Activated CD8-positive, alpha-beta memory T cell treated with anti-CD3 and anti-CD28 coated beads for 36 hours (primary cell): ENCODE results near the gene KLHDC8B. TPM values are rescaled to one million over a fixed set of nuclear protein-coding genes. Genes with fewer than 3 reads are reported as not detected.
"Not testable (repeated sequence)": the region's sequence is repeated elsewhere in the genome, so short reads cannot be mapped to it uniquely, and the experiment has no call there.

Experiments used
- CTCF ChIA-PET: fragments of 350-600 bp; sonication (Branson Sonifier 250); formaldehyde crosslinking; loops from one replicate; lab custom pipeline; 2021; ENCODE audit warnings: antibody characterized with exemption; lab: Charles Lee
- POLR2A ChIA-PET: fragments of 350-600 bp; sonication (Branson Sonifier 250); formaldehyde crosslinking; loops from one replicate; lab custom pipeline; 2021; ENCODE audit warnings: antibody characterized with exemption; lab: Charles Lee
- total RNA-seq, 2 experiments: library from RNA; stranded (reverse); gene quantifications; one replicate each; pipeline ENCODE4 v1.2.3, GENCODE V29; 2021

Gene KLHDC8B
- total RNA-seq, 2 experiments from 2014 or later, result 2.0 to 3.4 TPM

GRCh38 chr3:49219132-49219531 is 47.7 kb downstream of the KLHDC8B start:
- CTCF ChIA-PET, result no interaction called here
- POLR2A ChIA-PET, result no interaction called here

- CTCF ChIA-PET, result not testable (repeated sequence)
- POLR2A ChIA-PET, result interaction anchor here (0.6 kb wide), 1 partner anchor 89 kb away, joined by 6 read pairs; no protein-coding TSS in a partner anchor
Observed at GRCh38 chr3:49220985-49221563, 49.7 kb downstream of the KLHDC8B start.

DNA sequence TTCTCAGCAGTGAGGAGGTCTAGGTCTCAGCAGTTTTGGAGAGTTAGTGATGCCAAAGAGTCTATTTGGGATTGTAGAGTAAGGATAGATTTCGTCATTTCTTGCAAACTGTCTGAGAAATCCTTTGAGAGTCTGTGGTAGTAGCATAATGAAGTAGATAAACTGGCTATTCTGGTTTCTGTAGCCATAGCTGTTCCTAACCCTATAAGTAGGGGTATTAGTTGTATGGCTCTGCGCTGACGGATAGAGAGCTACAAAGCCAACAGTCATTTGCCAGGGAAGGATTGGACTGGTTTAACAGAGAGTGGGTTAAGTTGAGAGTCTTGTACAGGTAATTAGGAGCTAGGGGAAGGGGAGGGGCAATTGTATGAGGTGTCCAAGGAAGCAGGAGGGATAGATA is 50.6 kb downstream of the KLHDC8B start:
- POLR2A ChIA-PET, result no interaction called here
- CTCF ChIA-PET, result no interaction called here

Other genes with a start within 250 kb of the KLHDC8B start
- 10 to 100 TPM; 24.8 to 26.8 TPM for gene P4HTM, start 181.4 kb upstream of the KLHDC8B start, total RNA-seq
- 100 to 1,000 TPM; 141 to 142 TPM for gene WDR6, start 164.2 kb upstream of the KLHDC8B start, total RNA-seq
- gene DALRD3, start 153.0 kb upstream of the KLHDC8B start, total RNA-seq, result 10 to 100 TPM; 28.6 to 30.9 TPM
- 10 to 100 TPM; 82.6 to 85.8 TPM for gene NDUFAF3, start 149.5 kb upstream of the KLHDC8B start, total RNA-seq
- gene IMPDH2, start 142.2 kb upstream of the KLHDC8B start, total RNA-seq, result 100 to 1,000 TPM; 461 to 466 TPM
- gene QRICH1, start 77.5 kb upstream of the KLHDC8B start, total RNA-seq, result 100 to 1,000 TPM; 117 to 118 TPM
- 100 to 1,000 TPM; 242 TPM for gene QARS1, start 66.8 kb upstream of the KLHDC8B start, total RNA-seq
- 10 to 100 TPM; 56.7 to 57.9 TPM for gene USP19, start 50.8 kb upstream of the KLHDC8B start, total RNA-seq
- gene LAMB2, start 38.5 kb upstream of the KLHDC8B start, total RNA-seq, result not detected
- 10 to 100 TPM; 29.6 to 31.2 TPM for gene CCDC71, start 5.3 kb upstream of the KLHDC8B start, total RNA-seq
- gene C3orf62, start 105.6 kb downstream of the KLHDC8B start, total RNA-seq, result 1 to 10 TPM; 6.9 TPM
- 10 to 100 TPM; 69.7 to 71.5 TPM for gene USP4, start 168.5 kb downstream of the KLHDC8B start, total RNA-seq
- 100 to 1,000 TPM; 217 to 219 TPM for gene GPX1, start 186.8 kb downstream of the KLHDC8B start, total RNA-seq
- gene RHOA, start 240.4 kb downstream of the KLHDC8B start, total RNA-seq, result 100 to 1,000 TPM; 466 to 470 TPM
- 10 to 100 TPM; 17.7 to 17.9 TPM for gene TCTA, start 240.8 kb downstream of the KLHDC8B start, total RNA-seq